Measurements from ENCODE around the gene TINAGL1.
A peak's percentile ranks its signal among the peaks of the same experiment; 100 is the strongest.

DNA sequence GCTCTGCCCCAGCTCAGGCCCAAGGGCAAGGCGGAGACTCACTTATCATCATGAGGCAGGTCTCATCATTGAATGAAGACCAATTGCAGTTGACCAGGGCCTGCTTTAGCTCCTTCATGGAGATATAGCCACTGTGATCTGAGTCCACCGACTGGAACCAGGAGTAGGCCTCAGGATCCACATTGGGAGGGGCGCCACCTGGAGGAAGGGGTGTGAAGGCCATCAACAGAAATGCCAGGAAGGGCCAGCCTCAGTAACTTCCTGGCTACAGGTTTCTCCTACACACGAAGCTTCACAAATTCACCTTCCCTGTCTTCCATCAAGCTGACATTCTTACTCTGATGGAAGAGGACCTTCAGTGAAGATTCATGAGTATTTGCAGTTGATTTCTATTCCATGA lies 56.8 kb downstream of the TINAGL1 start:
- TF ChIP-seq, protein P1, sequence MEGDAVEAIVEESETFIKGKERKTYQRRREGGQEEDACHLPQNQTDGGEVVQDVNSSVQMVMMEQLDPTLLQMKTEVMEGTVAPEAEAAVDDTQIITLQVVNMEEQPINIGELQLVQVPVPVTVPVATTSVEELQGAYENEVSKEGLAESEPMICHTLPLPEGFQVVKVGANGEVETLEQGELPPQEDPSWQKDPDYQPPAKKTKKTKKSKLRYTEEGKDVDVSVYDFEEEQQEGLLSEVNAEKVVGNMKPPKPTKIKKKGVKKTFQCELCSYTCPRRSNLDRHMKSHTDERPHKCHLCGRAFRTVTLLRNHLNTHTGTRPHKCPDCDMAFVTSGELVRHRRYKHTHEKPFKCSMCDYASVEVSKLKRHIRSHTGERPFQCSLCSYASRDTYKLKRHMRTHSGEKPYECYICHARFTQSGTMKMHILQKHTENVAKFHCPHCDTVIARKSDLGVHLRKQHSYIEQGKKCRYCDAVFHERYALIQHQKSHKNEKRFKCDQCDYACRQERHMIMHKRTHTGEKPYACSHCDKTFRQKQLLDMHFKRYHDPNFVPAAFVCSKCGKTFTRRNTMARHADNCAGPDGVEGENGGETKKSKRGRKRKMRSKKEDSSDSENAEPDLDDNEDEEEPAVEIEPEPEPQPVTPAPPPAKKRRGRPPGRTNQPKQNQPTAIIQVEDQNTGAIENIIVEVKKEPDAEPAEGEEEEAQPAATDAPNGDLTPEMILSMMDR (IDR thresholded peaks at IDR 0.05; ENCODE audit: low read depth, low read length) = peak; percentile 47
- TF ChIP-seq EZH2phosphoT487 (IDR thresholded peaks at IDR 0.05; ENCODE audit: low read depth) = no peak
